ENCODE results near the gene VAPA.

The VAPA gene

DNA sequence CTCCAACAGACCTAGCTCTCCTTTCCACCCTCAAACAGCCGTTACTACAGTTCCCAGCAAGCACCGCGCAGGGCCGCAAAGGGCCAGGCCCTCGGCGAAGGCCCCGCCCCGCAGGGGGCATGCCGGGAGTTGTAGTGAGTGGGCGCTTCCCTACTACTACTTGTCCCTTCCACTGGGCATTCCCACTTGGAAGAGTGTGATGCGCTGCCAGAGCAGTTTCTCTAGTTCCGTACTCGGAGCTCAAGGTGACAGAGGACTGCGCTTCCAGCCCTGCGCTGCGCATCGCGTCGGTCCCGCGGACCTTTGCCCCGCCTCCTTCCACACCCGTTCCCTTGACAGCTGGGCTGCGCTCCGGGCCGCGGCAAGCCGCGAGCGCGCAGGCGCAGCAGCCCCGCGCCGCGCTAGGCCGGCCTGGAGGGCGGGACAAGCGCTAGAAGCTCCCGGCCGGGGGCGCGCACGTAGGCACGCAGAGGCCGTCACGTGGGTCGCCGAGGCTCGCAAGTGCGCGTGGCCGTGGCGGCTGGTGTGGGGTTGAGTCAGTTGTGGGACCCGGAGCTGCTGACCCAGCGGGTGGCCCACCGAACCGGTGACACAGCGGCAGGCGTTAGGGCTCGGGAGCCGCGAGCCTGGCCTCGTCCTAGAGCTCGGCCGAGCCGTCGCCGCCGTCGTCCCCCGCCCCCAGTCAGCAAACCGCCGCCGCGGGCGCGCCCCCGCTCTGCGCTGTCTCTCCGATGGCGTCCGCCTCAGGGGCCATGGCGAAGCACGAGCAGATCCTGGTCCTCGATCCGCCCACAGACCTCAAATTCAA lies at the start of gene VAPA:
Gene VAPA (plus strand): TSS at position 491 of the 808 bp plus-strand sequence. CDS start 241 bp downstream, at position 732.
- peak; percentile 93 to 98 for DNase-seq

GRCh38 chr18:9865764-9866490 lies 47.9 kb upstream of the VAPA start:
- DNase-seq = no peak

DNA sequence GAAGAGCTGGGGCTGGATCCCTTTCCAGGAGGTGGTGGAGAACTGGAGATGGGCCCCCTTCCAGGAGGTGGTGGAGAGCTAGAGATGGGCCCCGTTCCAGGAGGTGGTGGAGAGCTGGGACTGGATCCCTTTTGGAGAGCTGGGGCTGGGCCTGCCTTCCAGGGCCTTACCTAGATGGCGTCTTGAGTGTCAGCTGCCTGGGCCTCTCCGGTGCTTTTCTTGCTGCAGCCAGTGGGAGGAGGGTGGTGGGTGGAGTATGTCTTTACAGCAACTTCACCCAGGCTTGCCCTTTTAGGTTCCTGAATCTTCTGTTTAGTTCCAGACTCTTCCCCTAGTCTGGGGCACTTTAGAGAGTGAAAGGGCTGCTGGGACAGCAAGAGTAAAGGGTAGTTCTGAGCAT lies 47.2 kb upstream of the VAPA start:
- DNase-seq = no peak

DNA sequence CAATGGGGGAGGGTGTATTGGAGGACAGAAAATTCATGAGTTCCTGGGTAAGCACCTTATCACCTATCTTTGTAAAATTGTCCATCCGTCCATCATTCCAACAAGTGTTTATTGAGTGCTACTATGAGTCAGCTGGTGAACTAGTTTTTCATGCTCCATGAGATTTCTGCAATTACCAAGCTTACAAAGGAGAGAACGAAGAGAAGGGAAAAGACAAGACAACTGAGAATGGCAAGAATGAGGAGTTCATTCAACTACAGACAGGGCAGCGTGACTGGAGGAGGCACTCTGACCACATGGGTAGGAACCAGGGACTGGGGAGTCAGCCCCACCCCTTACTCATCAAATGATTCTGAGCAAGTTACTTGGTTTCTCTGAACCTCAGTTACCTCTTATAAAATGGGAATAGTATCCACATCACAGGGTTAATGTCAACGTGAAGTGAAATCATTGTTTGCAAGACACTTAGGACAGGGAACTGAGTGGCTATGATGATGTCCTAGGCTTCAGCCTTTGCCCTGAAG lies 46.7 kb upstream of the VAPA start:
- no peak for DNase-seq

GRCh38 chr18:9868857-9869714 lies 44.7 kb upstream of the VAPA start:
- DNase-seq = no peak

GRCh38 chr18:9869715-9870430 lies 43.9 kb upstream of the VAPA start:
- DNase-seq = no peak

- no peak for DNase-seq
These were observed 43.3 kb upstream of the VAPA start for GRCh38 chr18:9870431-9871008.

DNA sequence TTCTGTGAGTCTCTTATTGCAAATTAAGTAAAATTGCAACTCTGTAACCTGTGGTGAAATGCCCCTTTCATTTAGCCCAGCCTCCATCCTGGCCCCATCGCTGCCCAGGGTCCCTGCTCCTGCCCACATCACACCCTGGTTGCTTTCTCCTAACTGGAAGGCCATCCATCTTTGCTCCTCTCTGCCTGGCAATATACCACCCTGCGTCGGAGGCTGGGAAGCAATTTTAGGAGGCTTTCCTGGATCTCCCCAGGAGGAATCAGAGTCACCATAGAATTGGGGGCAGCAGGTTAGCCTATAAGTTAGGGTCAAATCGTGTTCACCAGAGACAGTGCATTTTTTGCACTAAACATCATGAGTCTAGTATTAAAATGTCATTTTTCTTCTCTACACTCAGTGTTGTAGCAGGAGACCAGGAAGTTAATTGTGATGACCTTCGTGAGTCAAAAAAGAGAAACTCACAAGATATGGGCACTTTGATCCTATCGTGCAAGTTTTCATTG lies 42.5 kb upstream of the VAPA start:
- DNase-seq = no peak

- no peak for DNase-seq
These were observed 41.0 kb upstream of the VAPA start for GRCh38 chr18:9872823-9873222.

DNA sequence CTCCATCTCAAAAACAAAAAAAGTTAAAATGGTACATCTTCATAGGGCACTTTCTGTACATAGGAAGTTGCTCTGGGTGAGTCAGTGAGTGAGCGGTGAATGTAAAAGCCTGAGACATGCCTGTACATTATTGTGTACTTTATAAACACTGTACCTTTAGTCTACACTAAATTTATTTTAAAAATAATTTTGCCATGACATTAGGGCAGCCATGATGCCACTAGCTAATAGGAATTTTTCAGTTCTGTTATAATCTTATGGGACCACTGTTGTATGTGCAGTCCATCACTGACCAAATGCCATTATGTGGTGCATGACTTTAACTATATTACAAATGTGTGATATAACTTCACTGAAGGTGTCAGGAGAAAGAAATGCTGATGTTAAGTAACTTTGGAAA lies 39.1 kb upstream of the VAPA start:
- DNase-seq = no peak

DNA sequence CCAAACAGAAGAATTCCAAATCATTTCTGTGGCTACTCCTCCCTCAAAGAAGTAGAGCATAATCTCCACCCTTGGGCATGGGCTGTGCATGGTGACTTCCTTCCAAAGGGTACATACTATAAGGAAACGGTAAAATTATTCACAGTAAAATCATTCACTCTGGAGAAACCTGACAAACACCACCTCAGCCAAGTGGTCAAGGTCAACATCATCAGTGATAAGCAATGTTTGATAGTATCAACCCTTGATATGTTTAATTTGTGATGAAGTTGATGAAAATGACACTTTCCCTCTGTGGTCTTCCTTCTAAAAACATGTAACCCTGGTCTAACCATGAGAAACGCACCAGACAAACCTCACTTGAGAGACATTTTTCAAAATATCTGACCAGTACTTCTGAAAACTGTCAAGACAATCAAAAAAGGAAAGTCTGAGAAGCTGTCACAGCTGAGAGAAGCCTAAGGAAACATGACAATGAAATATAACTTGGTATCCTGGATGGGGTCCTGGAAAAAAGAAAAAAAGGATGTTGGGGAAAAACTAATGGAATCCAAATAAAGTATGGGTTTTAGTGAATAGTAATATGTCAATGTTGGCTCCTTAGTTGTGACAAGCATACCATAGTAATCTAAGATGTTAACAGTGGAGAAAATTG lies 37.5 kb upstream of the VAPA start:
- DNase-seq = no peak

DNA sequence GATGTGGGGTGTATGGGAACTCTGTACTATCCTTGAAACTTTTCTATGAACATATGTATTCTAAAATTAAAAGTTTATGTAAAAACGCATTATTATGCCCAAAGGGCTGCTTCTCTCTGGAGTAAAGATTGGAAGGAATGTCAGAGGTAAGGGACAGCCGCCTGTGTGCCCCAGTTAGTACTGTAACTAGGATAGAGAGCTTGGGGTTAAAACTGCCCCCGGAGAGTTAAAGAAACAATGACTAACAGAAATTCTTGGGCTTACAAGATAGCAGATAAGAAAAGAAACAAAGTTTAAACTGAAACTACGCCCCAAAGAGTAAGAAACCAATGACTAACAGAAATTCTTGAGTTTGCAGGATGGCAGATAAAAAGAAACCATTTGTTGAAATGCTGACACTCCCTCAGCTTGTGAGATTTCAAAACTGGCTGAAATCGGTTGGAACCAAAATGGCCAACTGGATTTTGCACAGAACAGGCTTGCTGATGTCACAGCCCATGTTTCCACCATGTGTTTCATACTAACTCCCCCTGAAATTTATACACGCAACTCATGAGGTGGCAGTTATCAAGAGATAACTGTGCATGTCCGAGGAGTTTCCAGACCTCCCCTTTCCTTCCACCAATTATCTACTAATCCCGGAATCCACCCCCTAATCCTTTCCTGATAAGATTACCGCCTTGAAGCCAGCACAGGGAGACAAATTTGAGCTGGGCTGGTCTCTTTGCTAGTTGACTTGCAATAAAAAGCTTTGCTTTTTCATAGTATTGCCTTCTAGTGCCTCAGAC lies 36.8 kb upstream of the VAPA start:
- peak in 1 of 2 donors; percentile 21 for DNase-seq

GRCh38 chr18:9877655-9878014 lies 36.2 kb upstream of the VAPA start:
- DNase-seq = no peak

DNA sequence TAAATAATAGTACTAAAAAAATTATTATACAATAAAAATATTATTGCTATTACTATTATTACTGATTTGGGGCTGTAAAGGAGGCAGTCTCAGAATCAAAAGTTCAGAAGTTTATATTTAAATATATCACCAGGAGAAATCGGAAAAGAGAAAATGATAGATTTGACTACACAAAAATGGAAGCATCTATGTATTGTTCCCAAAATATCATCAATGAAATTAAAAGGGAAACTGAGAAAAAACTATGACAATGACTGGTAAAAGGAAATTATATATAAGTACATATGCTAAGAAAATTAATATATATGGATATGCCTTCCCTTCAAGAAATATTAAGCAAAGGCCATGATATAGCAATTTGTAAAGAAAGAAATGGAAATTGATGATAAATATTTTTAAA lies 35.7 kb upstream of the VAPA start:
- DNase-seq = no peak

- DNase-seq = no peak
These were observed 35.0 kb upstream of the VAPA start for GRCh38 chr18:9878783-9879242.

GRCh38 chr18:9884090-9884489 lies 29.7 kb upstream of the VAPA start:
- no peak for DNase-seq

DNA sequence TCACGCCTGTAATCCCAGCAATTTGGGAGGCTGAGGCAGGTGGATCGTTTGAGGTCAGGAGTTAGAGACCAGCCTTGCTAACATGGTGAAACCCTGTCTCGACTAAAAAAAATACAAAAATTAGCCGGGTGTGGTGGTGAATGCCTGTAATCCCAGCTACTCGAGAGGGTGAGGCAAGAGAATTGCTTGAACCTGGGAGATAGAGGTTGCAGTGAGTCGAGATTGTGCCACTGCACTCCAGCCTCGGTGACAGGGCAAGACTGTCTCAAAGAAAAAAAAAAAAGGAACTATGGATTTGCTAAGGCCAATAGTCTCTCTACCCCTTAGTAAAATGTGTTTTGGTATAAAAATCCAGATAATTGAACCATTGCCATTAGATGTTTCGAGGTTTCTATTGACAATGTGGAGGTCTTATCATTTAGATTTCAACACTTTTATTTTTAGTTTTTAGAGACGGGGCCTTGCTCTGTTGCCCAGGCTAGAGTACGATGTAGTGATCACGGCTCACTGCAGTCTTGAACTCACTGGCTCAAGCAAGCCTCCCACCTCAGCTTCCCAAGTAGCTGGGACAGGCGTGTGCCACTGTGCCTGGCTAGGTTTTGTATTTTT lies 29.2 kb upstream of the VAPA start:
- DNase-seq = no peak

DNA sequence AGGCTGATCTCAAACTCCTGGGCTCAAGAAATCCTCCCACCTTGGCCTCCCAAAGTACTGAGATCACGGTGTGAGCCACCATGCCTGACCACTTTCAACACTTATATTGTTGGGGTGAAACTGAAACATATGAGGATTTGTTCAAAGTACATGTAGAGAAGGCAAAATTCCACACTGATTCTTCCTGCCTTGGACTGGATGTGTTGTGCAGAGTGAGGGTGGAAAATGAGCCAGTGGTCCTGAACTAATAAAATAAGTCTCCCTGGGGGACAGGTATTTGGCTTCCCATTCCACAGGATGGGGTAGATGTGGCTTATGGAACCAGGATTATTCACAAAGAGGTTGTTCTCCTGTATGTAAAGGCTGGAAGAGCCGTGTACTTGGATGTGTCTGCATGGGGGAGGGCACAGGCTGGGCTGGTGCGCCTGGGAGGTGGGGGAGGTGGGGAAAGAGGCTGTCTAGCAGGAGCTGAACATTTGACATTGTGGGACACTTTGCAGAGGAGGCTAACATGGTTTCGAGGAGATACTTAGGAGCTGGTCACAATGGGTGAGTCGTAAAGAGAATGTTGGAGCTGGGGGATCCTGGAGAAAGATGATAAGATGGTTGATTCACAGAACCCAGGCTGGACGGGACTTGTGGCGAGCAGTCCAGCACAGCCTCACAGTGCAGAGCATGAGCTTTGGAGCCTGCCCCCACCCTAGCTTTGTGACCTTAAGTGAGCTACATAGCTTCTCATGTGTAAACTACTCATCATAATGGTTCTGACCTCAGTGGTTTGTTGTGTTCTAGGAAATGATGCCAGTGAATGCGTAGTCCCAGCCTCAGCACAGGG lies 28.4 kb upstream of the VAPA start, which contains the start of gene TXNDC2:
Gene TXNDC2 (plus strand): TSS at position 804 of the 835 bp plus-strand sequence. CDS start 708 bp downstream, outside the sequence.
- no peak for DNase-seq

- DNase-seq = no peak
These were observed 27.8 kb upstream of the VAPA start for GRCh38 chr18:9886005-9886348.

Data from bone marrow (tissue), 2 donors.